Measurements from ENCODE around the gene KRT6B.

KRT6B gene

DNA sequence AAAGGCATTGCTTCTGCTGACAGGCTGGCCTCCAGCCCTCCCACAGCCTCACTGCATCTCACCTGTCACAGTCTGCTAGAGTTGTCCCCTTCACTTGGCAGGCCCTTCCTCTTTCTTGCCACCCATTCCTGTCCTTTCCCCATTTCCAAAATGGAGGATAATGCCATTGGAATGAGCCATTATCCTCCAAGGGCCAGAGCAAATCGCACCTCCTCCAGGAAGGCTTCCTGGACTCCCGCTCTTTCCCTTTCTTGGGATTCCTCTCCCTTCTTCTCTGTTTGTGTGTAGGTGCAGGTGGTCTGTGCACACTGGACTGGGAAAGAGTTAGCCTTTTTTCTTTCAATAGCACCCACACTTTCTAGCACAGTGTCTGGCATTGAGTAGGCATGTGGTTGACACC is 49.6 kb downstream of the KRT6B start:
- H3K9me3 ChIP-seq (ENCODE audit: control insufficient read depth, insufficient read depth, low read length) = no peaks in the 10 kb centered on the region
- H3K4me1 ChIP-seq (ENCODE audit: insufficient read depth, low read length) = no peaks in the 10 kb centered on the region
- no peak overlapping the region for H3K9ac ChIP-seq (ENCODE audit: low read depth, low read length)
- H3K36me3 ChIP-seq (ENCODE audit: insufficient read depth, low read length) = no peaks in the 10 kb centered on the region

DNA sequence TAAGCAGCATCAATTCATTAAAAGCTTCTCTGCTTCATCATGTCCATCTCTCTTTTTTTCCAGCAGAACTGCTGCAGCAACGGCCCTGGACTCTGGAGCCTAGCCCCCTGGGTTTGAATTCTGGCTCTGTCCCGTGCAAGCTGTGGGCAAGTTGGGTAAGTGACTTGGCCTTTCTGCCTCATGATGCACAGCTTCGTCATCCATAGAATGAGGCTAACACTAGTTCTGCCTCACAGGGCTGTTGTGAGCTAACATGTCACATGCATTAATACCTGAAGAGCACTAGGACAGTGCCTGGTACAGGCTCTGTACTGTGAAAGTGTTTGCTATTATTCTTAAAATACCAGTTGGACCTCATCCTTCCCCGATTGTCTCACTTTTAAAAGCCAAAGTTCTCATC is 50.0 kb downstream of the KRT6B start:
- no peaks in the 10 kb centered on the region for H3K36me3 ChIP-seq (ENCODE audit: insufficient read depth, low read length)
- H3K9me3 ChIP-seq (ENCODE audit: control insufficient read depth, insufficient read depth, low read length) = no peaks in the 10 kb centered on the region
- no peaks in the 10 kb centered on the region for H3K4me1 ChIP-seq (ENCODE audit: insufficient read depth, low read length)
- no peak overlapping the region for H3K9ac ChIP-seq (ENCODE audit: low read depth, low read length)

DNA sequence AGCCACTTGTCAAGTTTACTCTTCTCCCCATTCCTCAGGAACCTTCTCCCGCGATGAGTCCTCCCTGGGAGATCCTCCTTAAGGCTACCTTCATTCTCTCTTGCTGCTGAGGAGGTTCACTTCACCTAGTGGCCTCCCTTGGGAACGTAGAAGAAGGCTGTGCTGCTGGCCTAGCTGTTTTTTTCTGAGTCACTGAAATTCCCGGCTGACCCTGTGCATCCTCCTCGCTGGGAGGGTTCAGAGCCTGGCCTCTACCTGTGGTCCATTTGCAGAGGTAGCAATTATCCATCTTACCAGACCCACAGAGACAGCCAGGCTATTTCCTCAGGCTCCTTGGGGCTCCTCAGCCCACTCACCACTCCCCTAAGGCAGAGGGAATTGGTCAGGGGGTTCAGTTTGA is 50.4 kb downstream of the KRT6B start:
- no peaks in the 10 kb centered on the region for H3K4me1 ChIP-seq (ENCODE audit: insufficient read depth, low read length)
- no peaks in the 10 kb centered on the region for H3K36me3 ChIP-seq (ENCODE audit: insufficient read depth, low read length)
- no peaks in the 10 kb centered on the region for H3K9me3 ChIP-seq (ENCODE audit: control insufficient read depth, insufficient read depth, low read length)
- no peak overlapping the region for H3K9ac ChIP-seq (ENCODE audit: low read depth, low read length)

DNA sequence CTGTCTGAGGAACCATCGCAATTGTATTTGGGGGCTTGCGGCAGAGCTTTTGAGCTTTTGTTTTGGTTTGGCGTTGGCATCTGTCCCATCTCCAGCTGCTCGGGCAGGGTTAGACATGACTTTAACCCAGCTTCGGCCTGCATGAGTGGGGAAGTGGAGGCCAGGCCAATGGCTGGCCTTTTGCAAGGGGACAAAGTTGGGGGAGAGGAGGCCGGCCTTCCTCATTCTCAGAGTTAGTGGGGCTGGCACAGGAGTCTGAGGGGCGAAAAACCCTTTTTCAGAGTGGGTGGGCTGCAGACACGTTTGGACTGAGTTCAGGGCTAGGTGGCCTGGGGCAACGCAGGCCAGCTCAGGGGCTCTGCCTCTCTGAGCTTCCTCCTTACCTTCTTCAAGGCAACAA is 51.0 kb downstream of the KRT6B start:
- Histone ChIP-seq H3K9me3 (ENCODE audit: control insufficient read depth, insufficient read depth, low read length) (no peaks in the 10 kb centered on the region), H3K9ac (ENCODE audit: low read depth, low read length) (no peak overlapping the region), H3K4me1 (ENCODE audit: insufficient read depth, low read length) (no peaks in the 10 kb centered on the region), H3K36me3 (ENCODE audit: insufficient read depth, low read length) (no peaks in the 10 kb centered on the region)

DNA sequence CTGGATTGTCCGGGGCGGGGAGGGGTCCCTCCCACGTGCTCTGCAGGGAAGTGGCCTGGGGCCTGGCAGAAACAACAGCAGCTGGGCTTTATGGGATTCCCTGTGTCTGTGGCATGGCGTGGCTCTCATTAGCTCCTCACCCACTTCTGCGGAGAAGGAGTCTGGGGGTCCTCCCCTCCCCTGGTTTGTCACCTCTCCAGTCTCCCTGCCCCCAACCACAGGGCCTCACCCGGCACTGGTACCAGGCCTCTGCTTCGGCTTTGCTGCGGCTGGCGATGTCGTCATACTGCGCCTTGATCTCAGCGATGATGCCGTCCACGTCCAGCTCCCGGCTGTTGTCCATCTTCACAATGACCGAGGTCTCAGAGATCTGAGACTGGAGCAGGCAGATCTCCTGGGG is 52.2 kb downstream of the KRT6B start:
- Histone ChIP-seq H3K9ac (ENCODE audit: low read depth, low read length) (no peak overlapping the region), H3K36me3 (ENCODE audit: insufficient read depth, low read length) (no peaks in the 10 kb centered on the region), H3K9me3 (ENCODE audit: control insufficient read depth, insufficient read depth, low read length) (no peaks in the 10 kb centered on the region), H3K4me1 (ENCODE audit: insufficient read depth, low read length) (no peaks in the 10 kb centered on the region)

DNA sequence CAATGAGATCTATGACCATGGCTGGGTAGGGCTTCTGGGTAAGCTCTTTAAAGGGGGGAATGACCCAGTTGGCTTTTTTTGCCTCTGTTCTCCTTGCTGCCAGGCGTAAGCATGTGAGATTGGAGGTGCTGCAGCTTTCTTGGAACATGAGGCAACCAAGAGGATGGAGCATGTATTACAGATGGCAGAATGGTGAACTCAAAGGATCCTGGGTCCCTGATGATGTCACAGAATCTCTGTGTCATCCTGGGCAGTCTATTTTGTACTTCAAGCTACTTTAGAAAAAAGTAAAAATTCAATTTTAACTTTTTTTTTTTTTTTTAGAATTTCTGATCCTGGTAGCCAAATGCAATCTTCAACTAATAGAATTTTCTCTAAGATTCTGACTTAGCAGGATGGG is 53.8 kb downstream of the KRT6B start:
- no peaks in the 10 kb centered on the region for H3K9me3 ChIP-seq (ENCODE audit: control insufficient read depth, insufficient read depth, low read length)
- H3K4me1 ChIP-seq (ENCODE audit: insufficient read depth, low read length) = no peaks in the 10 kb centered on the region
- H3K9ac ChIP-seq (ENCODE audit: low read depth, low read length) = no peak overlapping the region
- H3K36me3 ChIP-seq (ENCODE audit: insufficient read depth, low read length) = no peaks in the 10 kb centered on the region

DNA sequence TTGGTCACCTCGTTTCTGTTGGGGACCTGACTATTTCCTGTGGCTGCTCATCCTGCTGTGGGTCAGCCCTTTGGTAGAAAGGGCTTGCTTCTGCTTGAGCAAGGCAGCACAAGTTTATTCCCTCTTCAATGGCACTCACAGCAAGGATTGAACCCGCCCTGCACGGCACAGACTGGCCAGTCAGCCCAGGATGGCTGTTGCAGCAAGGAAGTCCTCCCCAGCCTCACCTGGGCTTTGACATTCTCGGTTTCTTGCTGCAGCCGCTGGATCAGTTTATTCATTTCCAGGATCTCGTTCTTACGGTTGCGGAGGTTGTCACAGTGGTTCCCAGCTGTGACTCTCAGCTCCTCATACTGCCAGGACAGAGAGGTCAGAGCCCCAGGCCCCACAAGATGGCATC is 55.3 kb downstream of the KRT6B start:
- Histone ChIP-seq H3K9ac (ENCODE audit: low read depth, low read length) (no peak overlapping the region), H3K9me3 (ENCODE audit: control insufficient read depth, insufficient read depth, low read length) (no peaks in the 10 kb centered on the region), H3K4me1 (ENCODE audit: insufficient read depth, low read length) (no peaks in the 10 kb centered on the region), H3K36me3 (ENCODE audit: insufficient read depth, low read length) (no peaks in the 10 kb centered on the region)
